SK-N-SH treated with all-trans-retinoic acid at 6 μM for 48 hours (cell line): ENCODE measurements around the gene ZBTB46.

Source experiments
- ARNTL ChIP-seq: fragments of 450-650 bp; formaldehyde crosslinking; IDR thresholded peaks from 2 replicates; pipeline ENCODE4 v1.5.0; 2020; ENCODE audit warnings: low read depth, mild to moderate bottlenecking, moderate library complexity, borderline replicate concordance
- CREB5 ChIP-seq: fragments of 250-450 bp; sonication (Bioruptor Pico); IDR thresholded peaks from 2 replicates; pipeline ENCODE4 v1.5.1; 2020; ENCODE audit warnings: low read depth, mild to moderate bottlenecking, moderate library complexity
- GLIS3 ChIP-seq: fragments of 250-450 bp; sonication (Bioruptor Pico); IDR thresholded peaks from 2 replicates; pipeline ENCODE4 v1.5.0; 2020; ENCODE audit warnings: mild to moderate bottlenecking, moderate library complexity
- PATZ1 ChIP-seq: fragments of 250-450 bp; sonication (Bioruptor Pico); IDR thresholded peaks from 2 replicates; pipeline ENCODE4 v1.8.0; 2020; ENCODE audit warnings: mild to moderate bottlenecking, moderate library complexity, borderline replicate concordance
- POU6F1 ChIP-seq: fragments of 250-450 bp; sonication (Bioruptor Pico); IDR thresholded peaks from 2 replicates; pipeline ENCODE4 v1.8.0; 2021; ENCODE audit warnings: low read depth, mild to moderate bottlenecking, moderate library complexity, borderline replicate concordance
- PPARA ChIP-seq: fragments of 250-450 bp; sonication (Bioruptor Pico); IDR thresholded peaks from 2 replicates; pipeline ENCODE4 v1.5.0; 2020; ENCODE audit warnings: mild to moderate bottlenecking, borderline replicate concordance
- RARB ChIP-seq: fragments of 250-450 bp; sonication (Bioruptor Pico); IDR thresholded peaks from 2 replicates; pipeline ENCODE4 v1.8.0; 2021; ENCODE audit warnings: mild to moderate bottlenecking, moderate library complexity
- SNAI2 ChIP-seq: fragments of 250-450 bp; sonication (Bioruptor Pico); IDR thresholded peaks from 2 replicates; pipeline ENCODE4 v1.5.0; 2020; ENCODE audit warnings: mild to moderate bottlenecking, moderate library complexity
- ZC3H10 ChIP-seq: fragments of 250-450 bp; sonication (Bioruptor Pico); IDR thresholded peaks from 2 replicates; pipeline ENCODE4 v1.5.1; 2021; ENCODE audit warnings: mild to moderate bottlenecking, moderate library complexity
- ZFP3 ChIP-seq: fragments of 250-450 bp; sonication (Bioruptor Pico); IDR thresholded peaks from 2 replicates; pipeline ENCODE4 v1.5.0; 2020; ENCODE audit warnings: mild to moderate bottlenecking, moderate library complexity
- ZFP30 ChIP-seq: fragments of 450-650 bp; formaldehyde crosslinking; IDR thresholded peaks from 2 replicates; pipeline ENCODE4 v1.5.0; 2022; ENCODE audit warnings: mild to moderate bottlenecking, moderate library complexity
- ZNF565 ChIP-seq: fragments of 450-650 bp; formaldehyde crosslinking; conservative IDR thresholded peaks from 2 replicates; pipeline ENCODE4 v1.5.0; 2020; ENCODE audit warnings: low read depth, mild to moderate bottlenecking, moderate library complexity

GRCh38 chr20:63807654-63808053, 23.4 kb downstream of the ZBTB46 start:
- TF ChIP-seq RARB: no peak
- TF ChIP-seq CREB5 (CRISPR knock-in tag): no peak
- TF ChIP-seq ZFP3 (CRISPR knock-in tag): no peak
- no peak for TF ChIP-seq GLIS3
- no peak for TF ChIP-seq POU6F1 (CRISPR knock-in tag)
- no peak for TF ChIP-seq PATZ1 (CRISPR knock-in tag)
- TF ChIP-seq ARNTL (CRISPR knock-in tag): no peak
- TF ChIP-seq ZC3H10 (CRISPR knock-in tag): no peak
- no peak for TF ChIP-seq SNAI2 (CRISPR knock-in tag)
- TF ChIP-seq ZFP30: no peak
- TF ChIP-seq PPARA (CRISPR knock-in tag): no peak
- TF ChIP-seq ZNF565: no peak
